ENCODE results near the gene C6orf136. TPM values are rescaled to one million over a fixed set of nuclear protein-coding genes. Genes with fewer than 3 reads are reported as not detected.

The C6orf136 gene
- total and polyA plus RNA-seq, 10 of the 15 experiments (the other 5 are each of a cell fraction or from before 2014, with no cell fraction given): 5.2 to 24.1 (median 14.9) TPM

DNA sequence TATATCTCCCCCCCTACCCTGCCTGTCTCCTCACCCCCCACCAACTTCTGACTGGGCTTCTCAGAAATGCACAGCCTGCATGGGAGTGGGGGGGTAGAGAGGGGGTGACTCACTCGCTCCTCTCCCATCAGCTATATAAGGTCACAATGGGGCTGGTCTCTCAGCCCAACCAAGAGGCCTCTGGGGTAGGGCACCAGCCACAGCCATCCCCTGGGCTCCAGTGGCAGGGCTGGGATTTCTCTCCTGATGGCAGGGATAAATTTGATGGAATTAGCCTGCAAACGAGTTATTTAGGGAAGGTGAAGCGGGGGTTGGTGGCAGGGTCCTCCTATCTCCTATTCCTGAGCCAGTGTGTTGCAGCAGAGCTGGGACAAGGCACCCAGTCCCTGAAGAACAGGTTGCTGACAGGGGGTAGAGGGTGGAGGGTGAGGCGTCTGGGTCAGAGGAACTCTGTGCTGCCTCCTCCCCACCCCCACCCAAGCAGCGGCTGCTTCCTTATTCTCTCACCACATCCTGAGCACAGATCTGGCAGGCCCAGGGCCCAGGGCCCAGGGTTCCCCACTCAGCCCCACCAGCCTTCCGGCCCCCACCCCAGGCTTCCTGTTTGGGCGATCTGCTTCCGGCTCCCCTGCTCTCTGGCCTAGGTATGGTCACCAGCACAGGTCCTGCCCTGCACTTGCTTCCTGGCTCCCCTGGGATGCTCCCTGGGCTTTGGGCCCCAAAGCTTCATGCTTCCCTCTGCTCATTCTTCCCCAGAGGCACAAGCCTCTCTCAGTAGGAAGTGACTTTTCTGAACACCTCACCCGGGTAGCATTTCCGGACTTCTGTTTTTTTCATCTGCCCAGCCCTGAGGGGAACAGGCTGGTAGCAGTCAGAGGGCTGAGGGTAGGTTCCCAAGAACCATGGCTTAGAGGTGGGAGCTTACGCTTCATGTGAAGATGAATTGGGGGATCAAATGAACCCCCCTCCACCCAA, 35.5 kb downstream of the C6orf136 start (continued):
- TF ChIP-seq, protein P1, sequence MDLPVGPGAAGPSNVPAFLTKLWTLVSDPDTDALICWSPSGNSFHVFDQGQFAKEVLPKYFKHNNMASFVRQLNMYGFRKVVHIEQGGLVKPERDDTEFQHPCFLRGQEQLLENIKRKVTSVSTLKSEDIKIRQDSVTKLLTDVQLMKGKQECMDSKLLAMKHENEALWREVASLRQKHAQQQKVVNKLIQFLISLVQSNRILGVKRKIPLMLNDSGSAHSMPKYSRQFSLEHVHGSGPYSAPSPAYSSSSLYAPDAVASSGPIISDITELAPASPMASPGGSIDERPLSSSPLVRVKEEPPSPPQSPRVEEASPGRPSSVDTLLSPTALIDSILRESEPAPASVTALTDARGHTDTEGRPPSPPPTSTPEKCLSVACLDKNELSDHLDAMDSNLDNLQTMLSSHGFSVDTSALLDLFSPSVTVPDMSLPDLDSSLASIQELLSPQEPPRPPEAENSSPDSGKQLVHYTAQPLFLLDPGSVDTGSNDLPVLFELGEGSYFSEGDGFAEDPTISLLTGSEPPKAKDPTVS (IDR thresholded peaks at IDR 0.05; ENCODE audit: low read depth, low read length): no peak
- TF ChIP-seq, protein P2, sequence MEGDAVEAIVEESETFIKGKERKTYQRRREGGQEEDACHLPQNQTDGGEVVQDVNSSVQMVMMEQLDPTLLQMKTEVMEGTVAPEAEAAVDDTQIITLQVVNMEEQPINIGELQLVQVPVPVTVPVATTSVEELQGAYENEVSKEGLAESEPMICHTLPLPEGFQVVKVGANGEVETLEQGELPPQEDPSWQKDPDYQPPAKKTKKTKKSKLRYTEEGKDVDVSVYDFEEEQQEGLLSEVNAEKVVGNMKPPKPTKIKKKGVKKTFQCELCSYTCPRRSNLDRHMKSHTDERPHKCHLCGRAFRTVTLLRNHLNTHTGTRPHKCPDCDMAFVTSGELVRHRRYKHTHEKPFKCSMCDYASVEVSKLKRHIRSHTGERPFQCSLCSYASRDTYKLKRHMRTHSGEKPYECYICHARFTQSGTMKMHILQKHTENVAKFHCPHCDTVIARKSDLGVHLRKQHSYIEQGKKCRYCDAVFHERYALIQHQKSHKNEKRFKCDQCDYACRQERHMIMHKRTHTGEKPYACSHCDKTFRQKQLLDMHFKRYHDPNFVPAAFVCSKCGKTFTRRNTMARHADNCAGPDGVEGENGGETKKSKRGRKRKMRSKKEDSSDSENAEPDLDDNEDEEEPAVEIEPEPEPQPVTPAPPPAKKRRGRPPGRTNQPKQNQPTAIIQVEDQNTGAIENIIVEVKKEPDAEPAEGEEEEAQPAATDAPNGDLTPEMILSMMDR (IDR thresholded peaks at IDR 0.05 in 2 of 3, conservative IDR thresholded peaks at IDR 0.05 in 1 of 3; ENCODE audit: control insufficient read depth in 2 of 3, extremely low read depth in 1 of 3, insufficient read depth in 1 of 3, low read depth in 3 of 3, low read length in 3 of 3): no peak
- TF ChIP-seq BCL11A (IDR thresholded peaks at IDR 0.05; ENCODE audit: low read depth, low read length): no peak; the same call in 1 of the 2 replicates
- peak; percentile 67 to 74 for TF ChIP-seq SRF (IDR thresholded peaks at IDR 0.05; ENCODE audit: low read depth in 2 of 2, low read length in 2 of 2)
- TF ChIP-seq ZNF274 (IDR thresholded peaks at IDR 0.05; ENCODE audit: insufficient read depth, insufficient read length): no peak
- TF ChIP-seq ZNF384 (IDR thresholded peaks at IDR 0.05; ENCODE audit: borderline replicate concordance, low read depth, low read length): peak; percentile 74
- peak; percentile 30; the same call in 1 of the 2 replicates for TF ChIP-seq MTA2 (IDR thresholded peaks at IDR 0.05; ENCODE audit: low read depth)
- no peak; the same call in 1 of the 2 replicates for TF ChIP-seq SIN3A (IDR thresholded peaks at IDR 0.05; ENCODE audit: low read depth, low read length)
- TF ChIP-seq SMAD1 (IDR thresholded peaks at IDR 0.05; ENCODE audit: low read depth, partially characterized antibody): no peak
- no peak for TF ChIP-seq GABPA (IDR thresholded peaks at IDR 0.05; ENCODE audit: low read depth)
- TF ChIP-seq ASH2L (IDR thresholded peaks at IDR 0.05; ENCODE audit: borderline replicate concordance, low read depth): no peak
- TF ChIP-seq NBN (IDR thresholded peaks at IDR 0.05): peak; percentile 67; the same call in 1 of the 2 replicates
- no peak for TF ChIP-seq STAT1 (conservative IDR thresholded peaks at IDR 0.05)
- 0 out of 2 replicates have a peak, but pooled peaks have one; percentile 14 for TF ChIP-seq RFX5 (IDR thresholded peaks at IDR 0.05; ENCODE audit: low read depth, low read length)
- TF ChIP-seq SMARCA5 (IDR thresholded peaks at IDR 0.05): peak; percentile 82; the same call in 1 of the 2 replicates
